Measurements from ENCODE around the gene ST3GAL2.

The ST3GAL2 gene

GRCh38 chr16:70475054-70475871 is 36.4 kb upstream of the ST3GAL2 start:
- H2AFZ ChIP-seq (ENCODE audit: low read depth, low read length, severe bottlenecking): no peak overlapping the region
- H3K9ac ChIP-seq (ENCODE audit: low read length): no peak overlapping the region
- no peaks in the 10 kb centered on the region for H3K27me3 ChIP-seq (ENCODE audit: low read length)
- no peak overlapping the region for H3K27ac ChIP-seq (ENCODE audit: low read depth, low read length)
- no peak overlapping the region for H3K4me3 ChIP-seq (ENCODE audit: insufficient read depth, low read length, poor library complexity, severe bottlenecking)
- no peaks in the 10 kb centered on the region for H3K9me3 ChIP-seq (ENCODE audit: insufficient read depth, low read length)
- no peaks in the 10 kb centered on the region for H4K20me1 ChIP-seq (ENCODE audit: low read depth, low read length)
- H3K79me2 ChIP-seq (ENCODE audit: insufficient read depth, low read length): no peaks in the 10 kb centered on the region
- no peaks in the 10 kb centered on the region for H3K36me3 ChIP-seq (ENCODE audit: low read length)
- H3K9me2 ChIP-seq (replicated peaks; ENCODE audit: insufficient read depth, low read length): no peaks in the 10 kb centered on the region
- TF ChIP-seq CTCF (IDR thresholded peaks at IDR 0.05; ENCODE audit: insufficient read depth, low read length, poor library complexity, severe bottlenecking) (no peak), EZH2phosphoT487 (conservative IDR thresholded peaks at IDR 0.05; ENCODE audit: low read length) (no peak)
- H3F3A ChIP-seq (ENCODE audit: insufficient read depth): no peaks in the 10 kb centered on the region
- no peak overlapping the region for H3K4me2 ChIP-seq (ENCODE audit: low read depth, low read length, poor library complexity, severe bottlenecking)

- Histone ChIP-seq H3K4me3 (ENCODE audit: insufficient read depth, low read length, poor library complexity, severe bottlenecking) (no peak overlapping the region), H3K36me3 (ENCODE audit: low read length) (no peaks in the 10 kb centered on the region), H3K79me2 (ENCODE audit: insufficient read depth, low read length) (no peaks in the 10 kb centered on the region), H3K9me2 (replicated peaks; ENCODE audit: insufficient read depth, low read length) (no peaks in the 10 kb centered on the region), H3K27me3 (ENCODE audit: low read length) (no peaks in the 10 kb centered on the region), H3K27ac (ENCODE audit: low read depth, low read length) (no peak overlapping the region), H3K9me3 (ENCODE audit: insufficient read depth, low read length) (no peaks in the 10 kb centered on the region), H2AFZ (ENCODE audit: low read depth, low read length, severe bottlenecking) (no peak overlapping the region), H3K4me2 (ENCODE audit: low read depth, low read length, poor library complexity, severe bottlenecking) (no peak overlapping the region), H4K20me1 (ENCODE audit: low read depth, low read length) (no peaks in the 10 kb centered on the region), H3F3A (ENCODE audit: insufficient read depth) (no peaks in the 10 kb centered on the region), H3K9ac (ENCODE audit: low read length) (no peak overlapping the region)
- TF ChIP-seq CTCF (IDR thresholded peaks at IDR 0.05; ENCODE audit: insufficient read depth, low read length, poor library complexity, severe bottlenecking) (no peak), EZH2phosphoT487 (conservative IDR thresholded peaks at IDR 0.05; ENCODE audit: low read length) (no peak)
Observed at GRCh38 chr16:70474320-70475053, 35.6 kb upstream of the ST3GAL2 start.

GRCh38 chr16:70473446-70474319 is 34.8 kb upstream of the ST3GAL2 start:
- H3K9me2 ChIP-seq (replicated peaks; ENCODE audit: insufficient read depth, low read length): no peaks in the 10 kb centered on the region
- H3K9me3 ChIP-seq (ENCODE audit: insufficient read depth, low read length): no peaks in the 10 kb centered on the region
- H3K9ac ChIP-seq (ENCODE audit: low read length): no peak overlapping the region
- H3K27me3 ChIP-seq (ENCODE audit: low read length): no peaks in the 10 kb centered on the region
- H3K4me2 ChIP-seq (ENCODE audit: low read depth, low read length, poor library complexity, severe bottlenecking): no peak overlapping the region
- no peak overlapping the region for H3K4me3 ChIP-seq (ENCODE audit: insufficient read depth, low read length, poor library complexity, severe bottlenecking)
- no peaks in the 10 kb centered on the region for H4K20me1 ChIP-seq (ENCODE audit: low read depth, low read length)
- no peaks in the 10 kb centered on the region for H3K36me3 ChIP-seq (ENCODE audit: low read length)
- no peaks in the 10 kb centered on the region for H3F3A ChIP-seq (ENCODE audit: insufficient read depth)
- H3K79me2 ChIP-seq (ENCODE audit: insufficient read depth, low read length): no peaks in the 10 kb centered on the region
- H2AFZ ChIP-seq (ENCODE audit: low read depth, low read length, severe bottlenecking): no peak overlapping the region
- TF ChIP-seq CTCF (IDR thresholded peaks at IDR 0.05; ENCODE audit: insufficient read depth, low read length, poor library complexity, severe bottlenecking) (no peak), EZH2phosphoT487 (conservative IDR thresholded peaks at IDR 0.05; ENCODE audit: low read length) (no peak)
- H3K27ac ChIP-seq (ENCODE audit: low read depth, low read length): no peak overlapping the region
